ENCODE data around the gene NAALADL2. TPM values are rescaled to one million over a fixed set of nuclear protein-coding genes. Genes with fewer than 3 reads are reported as not detected.

NAALADL2 gene
- polyA plus RNA-seq, 1 donor from 2014 or later, result 1.6 TPM

DNA sequence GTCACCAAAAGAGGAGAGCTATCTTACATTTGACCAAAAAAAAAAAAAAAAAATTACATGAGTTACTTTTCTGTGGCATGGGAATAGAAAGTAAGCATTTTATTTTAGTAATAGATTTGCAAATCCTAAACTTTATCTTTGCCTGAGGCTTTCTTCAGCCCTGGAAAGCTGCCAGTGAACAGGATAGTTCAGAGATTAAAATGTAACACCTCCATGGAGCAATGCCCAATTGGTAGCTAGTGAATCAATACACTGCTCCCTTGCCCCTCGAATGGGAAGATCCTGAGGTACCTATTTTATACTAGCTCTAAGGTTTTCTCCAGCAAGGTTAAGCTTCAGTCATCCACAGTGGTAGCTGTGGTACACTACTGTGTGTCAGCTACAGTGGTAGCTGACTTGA, 867.1 kb downstream of the NAALADL2 start:
- TF ChIP-seq POLR2AphosphoS5 (IDR thresholded peaks at IDR 0.05) (no peak), MXI1 (conservative IDR thresholded peaks at IDR 0.05; ENCODE audit: poor library complexity, severe bottlenecking) (no peak), RAD21 (conservative IDR thresholded peaks at IDR 0.05) (no peak), EZH2 (IDR thresholded peaks at IDR 0.05; ENCODE audit: borderline replicate concordance, insufficient read depth, low read length, poor library complexity, severe bottlenecking) (no peak), SMC3 (conservative IDR thresholded peaks at IDR 0.05; ENCODE audit: poor library complexity) (no peak), EP300 (conservative IDR thresholded peaks at IDR 0.05; ENCODE audit: poor library complexity, severe bottlenecking) (no peak), TAF1 (IDR thresholded peaks at IDR 0.05; ENCODE audit: low read depth) (no peak)
- TF ChIP-seq, protein P1, sequence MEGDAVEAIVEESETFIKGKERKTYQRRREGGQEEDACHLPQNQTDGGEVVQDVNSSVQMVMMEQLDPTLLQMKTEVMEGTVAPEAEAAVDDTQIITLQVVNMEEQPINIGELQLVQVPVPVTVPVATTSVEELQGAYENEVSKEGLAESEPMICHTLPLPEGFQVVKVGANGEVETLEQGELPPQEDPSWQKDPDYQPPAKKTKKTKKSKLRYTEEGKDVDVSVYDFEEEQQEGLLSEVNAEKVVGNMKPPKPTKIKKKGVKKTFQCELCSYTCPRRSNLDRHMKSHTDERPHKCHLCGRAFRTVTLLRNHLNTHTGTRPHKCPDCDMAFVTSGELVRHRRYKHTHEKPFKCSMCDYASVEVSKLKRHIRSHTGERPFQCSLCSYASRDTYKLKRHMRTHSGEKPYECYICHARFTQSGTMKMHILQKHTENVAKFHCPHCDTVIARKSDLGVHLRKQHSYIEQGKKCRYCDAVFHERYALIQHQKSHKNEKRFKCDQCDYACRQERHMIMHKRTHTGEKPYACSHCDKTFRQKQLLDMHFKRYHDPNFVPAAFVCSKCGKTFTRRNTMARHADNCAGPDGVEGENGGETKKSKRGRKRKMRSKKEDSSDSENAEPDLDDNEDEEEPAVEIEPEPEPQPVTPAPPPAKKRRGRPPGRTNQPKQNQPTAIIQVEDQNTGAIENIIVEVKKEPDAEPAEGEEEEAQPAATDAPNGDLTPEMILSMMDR (IDR thresholded peaks at IDR 0.05; ENCODE audit: poor library complexity, severe bottlenecking), result no peak
- H3K27me3 ChIP-seq (ENCODE audit: insufficient read depth, low read depth, low read length), result no peaks in the 10 kb centered on the region
- H3K27ac ChIP-seq (ENCODE audit: low read length), result no peak overlapping the region
- H3K79me2 ChIP-seq (replicated peaks; ENCODE audit: insufficient read depth, low read length), result no peaks in the 10 kb centered on the region
- H3K9me2 ChIP-seq (ENCODE audit: insufficient read depth, low read length), result no peaks in the 10 kb centered on the region
- no peaks in the 10 kb centered on the region for H3F3A ChIP-seq (ENCODE audit: insufficient read depth, low read length, poor library complexity, severe bottlenecking)
- H2AFZ ChIP-seq (ENCODE audit: low read depth, low read length), result no peak overlapping the region
- no peaks in the 10 kb centered on the region for H3K36me3 ChIP-seq (ENCODE audit: insufficient read depth, low read length)
- H3K4me2 ChIP-seq (ENCODE audit: low read length), result no peak overlapping the region
- H3K9ac ChIP-seq (ENCODE audit: low read length), result no peak overlapping the region
- no peaks in the 10 kb centered on the region for H4K20me1 ChIP-seq (ENCODE audit: insufficient read depth)
- H3K4me3 ChIP-seq (ENCODE audit: low read length), result no peak overlapping the region
- no peaks in the 10 kb centered on the region for H3K9me3 ChIP-seq (ENCODE audit: low read length)

DNA sequence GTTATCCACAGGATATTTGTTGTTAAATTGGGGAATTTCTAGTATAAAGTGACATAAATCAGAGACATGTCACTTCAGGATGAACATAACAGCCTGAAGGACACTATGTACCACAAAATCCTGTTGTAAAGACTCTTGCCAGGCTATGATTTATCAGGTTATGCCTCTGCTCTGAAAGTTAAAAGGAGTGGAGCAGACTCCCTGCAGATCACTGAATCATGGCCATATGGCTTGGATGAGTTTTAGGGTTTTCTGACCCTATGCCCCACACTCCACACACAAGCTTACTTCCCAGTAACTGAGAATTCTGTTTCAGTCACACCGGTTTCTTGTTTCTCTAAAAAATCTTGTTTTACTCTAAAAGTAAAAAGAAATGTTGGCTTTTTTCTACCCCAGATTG, 869.4 kb downstream of the NAALADL2 start:
- Histone ChIP-seq H3K9me2 (ENCODE audit: insufficient read depth, low read length) (no peaks in the 10 kb centered on the region), H3K79me2 (replicated peaks; ENCODE audit: insufficient read depth, low read length) (no peaks in the 10 kb centered on the region), H3K4me3 (ENCODE audit: low read length) (no peak overlapping the region), H3K9me3 (ENCODE audit: low read length) (no peaks in the 10 kb centered on the region), H2AFZ (ENCODE audit: low read depth, low read length) (no peak overlapping the region), H3K27me3 (ENCODE audit: insufficient read depth, low read depth, low read length) (no peaks in the 10 kb centered on the region), H3K27ac (ENCODE audit: low read length) (no peak overlapping the region), H3K4me2 (ENCODE audit: low read length) (no peak overlapping the region), H3K9ac (ENCODE audit: low read length) (no peak overlapping the region), H3K36me3 (ENCODE audit: insufficient read depth, low read length) (no peaks in the 10 kb centered on the region), H4K20me1 (ENCODE audit: insufficient read depth) (no peaks in the 10 kb centered on the region), H3F3A (ENCODE audit: insufficient read depth, low read length, poor library complexity, severe bottlenecking) (no peaks in the 10 kb centered on the region)
- TF ChIP-seq SMC3 (conservative IDR thresholded peaks at IDR 0.05; ENCODE audit: poor library complexity) (no peak), POLR2AphosphoS5 (IDR thresholded peaks at IDR 0.05) (no peak), MXI1 (conservative IDR thresholded peaks at IDR 0.05; ENCODE audit: poor library complexity, severe bottlenecking) (no peak), EZH2 (IDR thresholded peaks at IDR 0.05; ENCODE audit: borderline replicate concordance, insufficient read depth, low read length, poor library complexity, severe bottlenecking) (no peak), TAF1 (IDR thresholded peaks at IDR 0.05; ENCODE audit: low read depth) (no peak), EP300 (conservative IDR thresholded peaks at IDR 0.05; ENCODE audit: poor library complexity, severe bottlenecking) (no peak), RAD21 (conservative IDR thresholded peaks at IDR 0.05) (no peak)
- TF ChIP-seq, protein P1 (IDR thresholded peaks at IDR 0.05; ENCODE audit: poor library complexity, severe bottlenecking), result no peak
- TF ChIP-seq, protein P2, sequence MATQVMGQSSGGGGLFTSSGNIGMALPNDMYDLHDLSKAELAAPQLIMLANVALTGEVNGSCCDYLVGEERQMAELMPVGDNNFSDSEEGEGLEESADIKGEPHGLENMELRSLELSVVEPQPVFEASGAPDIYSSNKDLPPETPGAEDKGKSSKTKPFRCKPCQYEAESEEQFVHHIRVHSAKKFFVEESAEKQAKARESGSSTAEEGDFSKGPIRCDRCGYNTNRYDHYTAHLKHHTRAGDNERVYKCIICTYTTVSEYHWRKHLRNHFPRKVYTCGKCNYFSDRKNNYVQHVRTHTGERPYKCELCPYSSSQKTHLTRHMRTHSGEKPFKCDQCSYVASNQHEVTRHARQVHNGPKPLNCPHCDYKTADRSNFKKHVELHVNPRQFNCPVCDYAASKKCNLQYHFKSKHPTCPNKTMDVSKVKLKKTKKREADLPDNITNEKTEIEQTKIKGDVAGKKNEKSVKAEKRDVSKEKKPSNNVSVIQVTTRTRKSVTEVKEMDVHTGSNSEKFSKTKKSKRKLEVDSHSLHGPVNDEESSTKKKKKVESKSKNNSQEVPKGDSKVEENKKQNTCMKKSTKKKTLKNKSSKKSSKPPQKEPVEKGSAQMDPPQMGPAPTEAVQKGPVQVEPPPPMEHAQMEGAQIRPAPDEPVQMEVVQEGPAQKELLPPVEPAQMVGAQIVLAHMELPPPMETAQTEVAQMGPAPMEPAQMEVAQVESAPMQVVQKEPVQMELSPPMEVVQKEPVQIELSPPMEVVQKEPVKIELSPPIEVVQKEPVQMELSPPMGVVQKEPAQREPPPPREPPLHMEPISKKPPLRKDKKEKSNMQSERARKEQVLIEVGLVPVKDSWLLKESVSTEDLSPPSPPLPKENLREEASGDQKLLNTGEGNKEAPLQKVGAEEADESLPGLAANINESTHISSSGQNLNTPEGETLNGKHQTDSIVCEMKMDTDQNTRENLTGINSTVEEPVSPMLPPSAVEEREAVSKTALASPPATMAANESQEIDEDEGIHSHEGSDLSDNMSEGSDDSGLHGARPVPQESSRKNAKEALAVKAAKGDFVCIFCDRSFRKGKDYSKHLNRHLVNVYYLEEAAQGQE (IDR thresholded peaks at IDR 0.05; ENCODE audit: borderline replicate concordance), result no peak
